Suppressor macrophage treated with lipopolysaccharide for 1 hour (primary cell): ENCODE measurements around the gene IFNA1.
A peak's percentile ranks its signal among the peaks of the same experiment; 100 is the strongest.
"Not testable (repeated sequence)": the region's sequence is repeated elsewhere in the genome, so short reads cannot be mapped to it uniquely, and the experiment has no call there.

ENCODE experiments used
- DNase-seq, 3 donors: peaks; one replicate each; pipeline ENCODE4 v3.0.0-alpha.2; 2020 to 2022

Gene IFNA1

GRCh38 chr9:21440139-21440538, at the start of gene IFNA1:
Gene IFNA1 (plus strand): TSS chr9:21440439. CDS start chr9:21440508, 69 bp downstream.
- peak in 2 of 3 donors; percentile 8 to 39 for DNase-seq

- DNase-seq = peak; percentile 33 to 45 (median 35)
Observed at GRCh38 chr9:21392270-21392669, 48.0 kb upstream of the IFNA1 start.

- peak; percentile 48 to 74 (median 62) for DNase-seq
Observed at GRCh38 chr9:21395778-21396717, 44.2 kb upstream of the IFNA1 start.

- DNase-seq = no peak
Observed at GRCh38 chr9:21398955-21399489, 41.2 kb upstream of the IFNA1 start.

GRCh38 chr9:21399956-21400355, 40.3 kb upstream of the IFNA1 start:
- peak; percentile 16 to 48 (median 21) for DNase-seq

GRCh38 chr9:21402386-21403251, 37.6 kb upstream of the IFNA1 start:
- peak in 1 of 3 donors; percentile 51 for DNase-seq

GRCh38 chr9:21404146-21404545, 36.1 kb upstream of the IFNA1 start:
- no peak for DNase-seq

GRCh38 chr9:21408817-21409216, 31.4 kb upstream of the IFNA1 start, which contains the start of gene IFNA8:
Gene IFNA8 (plus strand): TSS chr9:21409117. CDS start chr9:21409177, 60 bp downstream.
- DNase-seq = no peak

GRCh38 chr9:21412107-21412506, 28.1 kb upstream of the IFNA1 start:
- DNase-seq = peak in 2 of 3 donors; percentile 9 to 37

- DNase-seq = peak; percentile 73 to 74 (median 73)
Observed at GRCh38 chr9:21413151-21413550, 27.1 kb upstream of the IFNA1 start.

GRCh38 chr9:21413624-21414023, 26.6 kb upstream of the IFNA1 start:
- peak; percentile 26 to 33 (median 30) for DNase-seq

- DNase-seq = no peak
Observed at GRCh38 chr9:21414220-21414940, 25.9 kb upstream of the IFNA1 start.

- DNase-seq = no peak
Observed at GRCh38 chr9:21415493-21416267, 24.6 kb upstream of the IFNA1 start.

- DNase-seq = no peak
Observed at GRCh38 chr9:21428235-21428634, 12.0 kb upstream of the IFNA1 start.

- peak in 2 of 3 donors; percentile 49 to 53 for DNase-seq
Observed at GRCh38 chr9:21429191-21429590, 11.0 kb upstream of the IFNA1 start.

GRCh38 chr9:21432672-21433425, 7.4 kb upstream of the IFNA1 start:
- peak; percentile 55 to 84 (median 79) for DNase-seq

- peak; percentile 77 to 88 (median 85) for DNase-seq
Observed at GRCh38 chr9:21434202-21435014, 5.8 kb upstream of the IFNA1 start.

- not testable (repeated sequence) for DNase-seq
Observed at GRCh38 chr9:21435015-21435383, 5.2 kb upstream of the IFNA1 start.

- DNase-seq = peak; percentile 58 to 89 (median 84)
Observed at GRCh38 chr9:21443849-21444625, 3.8 kb downstream of the IFNA1 start.
